Loucy (cell line): Measurements from ENCODE around the gene PCSK5.

Experiments
- H2AFZ ChIP-seq: fragments of 200-600 bp; sonication (generic); 2 replicates; pipeline ENCODE4 v1.6.0; 2016; ENCODE audit warnings: antibody characterized with exemption, mild to moderate bottlenecking, low read length, moderate library complexity
- H3F3A ChIP-seq: fragments of 200-600 bp; 2 replicates; pipeline ENCODE4 v1.6.0; 2016; ENCODE audit warnings: antibody characterized with exemption, low read depth, mild to moderate bottlenecking
- H3K27me3 ChIP-seq: fragments of 200-600 bp; sonication (generic); 2 replicates; pipeline ENCODE4 v1.6.1; 2014; ENCODE audit warnings: low read length, mild to moderate bottlenecking; ENCODE audit not compliant: insufficient read depth, poor library complexity, severe bottlenecking
- H3K36me3 ChIP-seq: fragments of 200-600 bp; sonication (generic); 2 replicates; pipeline ENCODE4 v1.6.1; 2016; ENCODE audit warnings: low read length; ENCODE audit not compliant: insufficient read depth
- H3K4me1 ChIP-seq: fragments of 200-600 bp; sonication (generic); 2 replicates; pipeline ENCODE4 v1.5.1; 2014; ENCODE audit warnings: low read length, mild to moderate bottlenecking; ENCODE audit not compliant: insufficient read depth, poor library complexity, severe bottlenecking
- H3K4me2 ChIP-seq: fragments of 200-600 bp; sonication (generic); 2 replicates; pipeline ENCODE4 v1.6.0; 2014; ENCODE audit warnings: antibody characterized with exemption, low read length, low read depth, mild to moderate bottlenecking; ENCODE audit not compliant: poor library complexity, severe bottlenecking
- H3K4me3 ChIP-seq: fragments of 200-600 bp; sonication (generic); 2 replicates; pipeline ENCODE4 v1.5.1; 2014; ENCODE audit warnings: low read length, mild to moderate bottlenecking, mixed read lengths; ENCODE audit not compliant: poor library complexity, severe bottlenecking
- H3K79me2 ChIP-seq: fragments of 200-600 bp; sonication (generic); 2 replicates; pipeline ENCODE4 v1.6.1; 2014; ENCODE audit warnings: low read length; ENCODE audit not compliant: insufficient read depth
- H3K9ac ChIP-seq: fragments of 200-600 bp; sonication (generic); 2 replicates; pipeline ENCODE4 v1.6.0; 2014; ENCODE audit warnings: mild to moderate bottlenecking, low read depth, low read length, moderate library complexity; ENCODE audit not compliant: poor library complexity, severe bottlenecking
- H3K9me2 ChIP-seq: fragments of 200-600 bp; sonication (generic); replicated peaks from 2 replicates; pipeline ENCODE4 v1.6.1; 2016; ENCODE audit warnings: low read depth, low read length, mixed read lengths
- H3K9me3 ChIP-seq: fragments of 200-600 bp; sonication (generic); 2 replicates; pipeline ENCODE4 v1.6.1; 2014; ENCODE audit warnings: mild to moderate bottlenecking, antibody characterized with exemption, low read length, low read depth; ENCODE audit not compliant: insufficient read depth
- H4K20me1 ChIP-seq: fragments of 200-600 bp; sonication (generic); 2 replicates; pipeline ENCODE4 v1.6.0; 2014; ENCODE audit warnings: antibody characterized with exemption, low read length, mild to moderate bottlenecking; ENCODE audit not compliant: insufficient read depth, poor library complexity, severe bottlenecking
- EZH2phosphoT487 ChIP-seq: fragments of 200-600 bp; IDR thresholded peaks from 2 replicates; pipeline ENCODE4 v1.6.1; 2018; ENCODE audit warnings: antibody characterized with exemption, mild to moderate bottlenecking, moderate library complexity, borderline replicate concordance
- TF ChIP-seq, protein P1 (sequence below): fragments of 200-600 bp; sonication (generic); conservative IDR thresholded peaks from 2 replicates; pipeline ENCODE4 v1.5.1; 2014; ENCODE audit warnings: mild to moderate bottlenecking, antibody characterized with exemption, low read length

PCSK5 gene

DNA sequence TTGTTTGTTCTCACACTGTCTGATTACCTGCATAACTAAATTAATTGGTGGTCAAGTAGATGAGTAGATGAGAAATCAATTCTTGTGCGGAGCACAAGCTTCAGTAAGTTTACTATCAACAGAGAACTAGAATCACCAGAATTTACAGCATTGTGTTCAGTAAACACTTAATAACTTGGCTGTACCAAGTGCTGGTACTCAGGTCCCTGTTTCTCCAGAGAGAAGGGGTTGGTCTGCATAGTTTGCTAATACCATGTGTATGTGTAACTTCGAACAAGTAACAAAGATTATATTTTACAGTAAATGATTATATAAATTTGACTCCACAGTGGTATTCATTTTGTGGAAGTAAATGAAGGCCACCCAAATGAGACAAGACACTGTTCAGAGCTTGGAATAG, 146.3 kb downstream of the PCSK5 start:
- Histone ChIP-seq H3K9me3 (no peaks in the 10 kb centered on the region), H3K9ac (no peak overlapping the region), H3K9me2 (no peaks in the 10 kb centered on the region), H3K79me2 (no peaks in the 10 kb centered on the region), H3K36me3 (no peaks in the 10 kb centered on the region), H4K20me1 (no peaks in the 10 kb centered on the region), H3K4me3 (no peak overlapping the region), H3K4me2 (no peak overlapping the region), H3F3A (no peaks in the 10 kb centered on the region), H3K27me3 (no peaks in the 10 kb centered on the region), H3K4me1 (peaks cover 18% of the 10 kb centered on the region), H2AFZ (no peak overlapping the region)
- no peak for TF ChIP-seq EZH2phosphoT487
- TF ChIP-seq, protein P1, sequence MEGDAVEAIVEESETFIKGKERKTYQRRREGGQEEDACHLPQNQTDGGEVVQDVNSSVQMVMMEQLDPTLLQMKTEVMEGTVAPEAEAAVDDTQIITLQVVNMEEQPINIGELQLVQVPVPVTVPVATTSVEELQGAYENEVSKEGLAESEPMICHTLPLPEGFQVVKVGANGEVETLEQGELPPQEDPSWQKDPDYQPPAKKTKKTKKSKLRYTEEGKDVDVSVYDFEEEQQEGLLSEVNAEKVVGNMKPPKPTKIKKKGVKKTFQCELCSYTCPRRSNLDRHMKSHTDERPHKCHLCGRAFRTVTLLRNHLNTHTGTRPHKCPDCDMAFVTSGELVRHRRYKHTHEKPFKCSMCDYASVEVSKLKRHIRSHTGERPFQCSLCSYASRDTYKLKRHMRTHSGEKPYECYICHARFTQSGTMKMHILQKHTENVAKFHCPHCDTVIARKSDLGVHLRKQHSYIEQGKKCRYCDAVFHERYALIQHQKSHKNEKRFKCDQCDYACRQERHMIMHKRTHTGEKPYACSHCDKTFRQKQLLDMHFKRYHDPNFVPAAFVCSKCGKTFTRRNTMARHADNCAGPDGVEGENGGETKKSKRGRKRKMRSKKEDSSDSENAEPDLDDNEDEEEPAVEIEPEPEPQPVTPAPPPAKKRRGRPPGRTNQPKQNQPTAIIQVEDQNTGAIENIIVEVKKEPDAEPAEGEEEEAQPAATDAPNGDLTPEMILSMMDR = no peak

DNA sequence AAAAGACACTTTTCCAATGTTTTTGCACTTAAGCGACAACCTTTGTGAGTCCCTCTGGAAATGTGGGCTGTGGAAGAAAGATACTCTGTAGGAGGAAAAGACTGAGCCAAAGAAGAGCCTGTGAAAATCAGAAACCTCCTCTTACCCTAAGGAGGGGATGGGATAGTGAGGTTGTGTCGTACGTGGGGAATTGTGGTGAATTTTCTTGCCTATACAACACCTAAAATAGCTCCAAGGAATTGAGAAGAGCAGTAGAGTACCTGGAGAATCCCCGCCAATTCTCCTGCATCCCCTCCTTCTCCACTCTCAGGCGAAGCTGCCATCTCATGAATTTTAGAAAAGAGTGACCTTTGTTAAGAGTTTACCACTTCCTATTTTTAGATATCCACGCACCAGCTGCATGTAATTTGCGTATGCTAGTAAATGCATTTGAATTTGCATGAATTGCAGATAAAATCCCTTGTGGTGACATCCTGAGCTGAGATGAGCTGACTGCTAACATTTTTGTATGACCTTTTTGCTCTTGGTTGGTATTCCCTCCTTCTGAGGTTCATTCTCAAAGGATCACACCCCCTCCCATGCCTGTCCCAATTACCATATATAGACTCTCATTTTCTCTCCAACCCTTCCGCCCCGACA, 147.2 kb downstream of the PCSK5 start:
- no peak overlapping the region for H3K4me3 ChIP-seq
- no peaks in the 10 kb centered on the region for H3K9me2 ChIP-seq
- H3K4me1 ChIP-seq = peaks cover 10% of the 10 kb centered on the region

DNA sequence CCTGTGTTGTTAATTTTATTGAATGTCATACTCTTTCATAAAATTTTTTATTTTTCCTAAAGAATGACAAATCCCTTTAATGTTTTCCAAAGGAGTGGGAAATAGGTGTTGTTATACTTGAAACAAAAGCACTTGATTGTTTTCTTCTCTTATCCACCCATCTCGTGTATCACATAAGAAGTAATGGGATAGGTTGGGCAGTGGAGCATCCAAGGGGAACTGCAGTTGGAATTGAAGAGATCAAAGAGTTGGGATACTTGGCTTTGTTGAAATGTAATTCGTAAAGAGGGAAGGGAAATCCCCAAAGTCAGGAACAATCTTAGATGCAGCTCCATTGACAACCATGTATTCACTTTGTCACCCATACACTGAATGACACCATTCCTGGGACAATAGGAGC, 148.0 kb downstream of the PCSK5 start:
- H4K20me1 ChIP-seq = no peaks in the 10 kb centered on the region
- no peak overlapping the region for H2AFZ ChIP-seq
- no peak overlapping the region for H3K9ac ChIP-seq
- H3K36me3 ChIP-seq = no peaks in the 10 kb centered on the region
- H3K4me2 ChIP-seq = no peak overlapping the region
- no peaks in the 10 kb centered on the region for H3K27me3 ChIP-seq
- no peaks in the 10 kb centered on the region for H3K9me3 ChIP-seq
- no peak for TF ChIP-seq EZH2phosphoT487
- TF ChIP-seq, protein P1 = no peak
- H3K4me1 ChIP-seq = peaks cover 4% of the 10 kb centered on the region
- no peaks in the 10 kb centered on the region for H3K79me2 ChIP-seq
- no peaks in the 10 kb centered on the region for H3K9me2 ChIP-seq
- no peak overlapping the region for H3K4me3 ChIP-seq
- no peaks in the 10 kb centered on the region for H3F3A ChIP-seq

More for the DNA sequence above, 147.2 kb downstream of the PCSK5 start:
- Histone ChIP-seq H2AFZ (no peak overlapping the region), H3K27me3 (no peaks in the 10 kb centered on the region), H3K9me3 (no peaks in the 10 kb centered on the region), H3K4me2 (no peak overlapping the region), H3K36me3 (no peaks in the 10 kb centered on the region), H3K79me2 (no peaks in the 10 kb centered on the region), H3F3A (no peaks in the 10 kb centered on the region), H4K20me1 (no peaks in the 10 kb centered on the region), H3K9ac (no peak overlapping the region)
- no peak for TF ChIP-seq EZH2phosphoT487
- TF ChIP-seq, protein P1 = no peak
